GM23338 (cell line): ENCODE data around the gene ZFR. TPM values are rescaled to one million over a fixed set of nuclear protein-coding genes. Genes with fewer than 3 reads are reported as not detected.

Experiments
- ATAC-seq: fragments of 200-7000 bp; cut with Tn5 transposase; 3 replicates; pipeline ENCODE4 v1.9.1; 2020
- DNase-seq: peaks from one replicate; pipeline ENCODE4 v3.0.0-alpha.2; 2015; ENCODE audit warnings: low spot score
- H2AFZ ChIP-seq: fragments of 200-600 bp; sonication (generic); 2 replicates; pipeline ENCODE4 v1.8.0; 2016; ENCODE audit warnings: antibody characterized with exemption, mild to moderate bottlenecking, moderate library complexity
- H3F3A ChIP-seq: fragments of 200-600 bp; sonication (generic); replicated peaks from 2 replicates; pipeline ENCODE4 v1.8.0; 2017; ENCODE audit warnings: antibody characterized with exemption, mixed run types, low read depth
- H3K27ac ChIP-seq: fragments of 200-600 bp; sonication (generic); 2 replicates; pipeline ENCODE4 v1.6.1; 2016; ENCODE audit warnings: low read depth
- H3K27me3 ChIP-seq: fragments of 200-600 bp; sonication (generic); 2 replicates; pipeline ENCODE4 v1.8.0; 2016; ENCODE audit warnings: mild to moderate bottlenecking, mixed run types, moderate library complexity; ENCODE audit not compliant: insufficient read depth
- H3K36me3 ChIP-seq: fragments of 200-600 bp; sonication (generic); 2 replicates; pipeline ENCODE4 v1.8.0; 2016; ENCODE audit warnings: mild to moderate bottlenecking; ENCODE audit not compliant: insufficient read depth
- H3K4me1 ChIP-seq: fragments of 200-600 bp; sonication (generic); 2 replicates; pipeline ENCODE4 v1.8.0; 2016; ENCODE audit warnings: mild to moderate bottlenecking, moderate library complexity; ENCODE audit not compliant: insufficient read depth
- H3K4me2 ChIP-seq: fragments of 200-600 bp; sonication (generic); 2 replicates; pipeline ENCODE4 v1.7.1; 2017; ENCODE audit warnings: mixed run types
- H3K4me3 ChIP-seq: fragments of 200-600 bp; sonication (generic); 2 replicates; pipeline ENCODE4 v1.6.1; 2016; ENCODE audit warnings: mixed run types
- H3K79me2 ChIP-seq: fragments of 200-600 bp; sonication (generic); replicated peaks from 2 replicates; pipeline ENCODE4 v1.8.0; 2017; ENCODE audit warnings: mild to moderate bottlenecking; ENCODE audit not compliant: insufficient read depth
- H3K9me2 ChIP-seq: fragments of 200-600 bp; sonication (generic); 2 replicates; pipeline ENCODE4 v1.8.0; 2017; ENCODE audit not compliant: insufficient read depth
- H4K20me1 ChIP-seq: fragments of 200-600 bp; sonication (generic); replicated peaks from 2 replicates; pipeline ENCODE4 v1.8.0; 2017; ENCODE audit warnings: mild to moderate bottlenecking; ENCODE audit not compliant: insufficient read depth
- H3K27ac Mint-ChIP-seq: 2 replicates; pipeline ENCODE4 v1.8.0; 2020; ENCODE audit warnings: inconsistent platforms, mild to moderate bottlenecking, moderate library complexity, mixed read lengths
- H3K27me3 Mint-ChIP-seq: 3 replicates; pipeline ENCODE4 v1.8.0; 2022; ENCODE audit warnings: low read depth, mild to moderate bottlenecking, moderate library complexity, mixed read lengths, inconsistent platforms; ENCODE audit not compliant: insufficient read depth, poor library complexity
- H3K36me3 Mint-ChIP-seq: 3 replicates; pipeline ENCODE4 v1.8.0; 2021; ENCODE audit warnings: low read depth, mild to moderate bottlenecking, inconsistent platforms, moderate library complexity, mixed read lengths
- H3K4me1 Mint-ChIP-seq: 3 replicates; pipeline ENCODE4 v1.8.0; 2020; ENCODE audit warnings: mild to moderate bottlenecking, inconsistent platforms, mixed read lengths
- H3K4me3 Mint-ChIP-seq: 3 replicates; pipeline ENCODE4 v1.8.0; 2021; ENCODE audit warnings: moderate library complexity, mild to moderate bottlenecking, inconsistent platforms, mixed read lengths
- H3K9me3 Mint-ChIP-seq: 3 replicates; pipeline ENCODE4 v1.8.0; 2020; ENCODE audit warnings: moderate library complexity, mild to moderate bottlenecking, inconsistent platforms, mixed read lengths
- EZH2 ChIP-seq: fragments of 200-600 bp; sonication (generic); IDR thresholded peaks from one replicate; pipeline ENCODE4 v1.8.0; 2017; ENCODE audit warnings: antibody characterized with exemption, mild to moderate bottlenecking, low read depth; ENCODE audit not compliant: unreplicated experiment
- NANOG ChIP-seq: IDR thresholded peaks from 2 replicates; pipeline ENCODE4 v1.6.1; 2016; ENCODE audit warnings: antibody characterized with exemption, borderline replicate concordance
- POLR2AphosphoS5 ChIP-seq: IDR thresholded peaks from 2 replicates; pipeline ENCODE4 v1.6.1; 2016; ENCODE audit warnings: antibody characterized with exemption, low read depth
- STAT1 ChIP-seq: IDR thresholded peaks from one replicate; pipeline ENCODE4 v1.6.1; 2016; ENCODE audit warnings: antibody characterized with exemption; ENCODE audit not compliant: unreplicated experiment
- polyA plus RNA-seq: library from polyadenylated mRNA; unstranded; fragments of >200 nt; fragmentation: Nextera tagmentation; extraction: Ambion mirVana; gene quantifications from 2 replicates; pipeline ENCODE4 v1.2.1, GENCODE V29; 2016
- total RNA-seq: library from RNA; depleted of rRNA; stranded (reverse); fragments of >200 nt; shearing (Covaris generic); gene quantifications from 2 replicates; pipeline ENCODE4 v1.2.3, GENCODE V29; 2014
- TF ChIP-seq, protein P1 (sequence below): IDR thresholded peaks from 2 replicates; pipeline ENCODE4 v1.6.1; 2016; ENCODE audit warnings: antibody characterized with exemption
- TF ChIP-seq, protein P2 (sequence below): fragments of 250-450 bp; sonication (Bioruptor Pico); IDR thresholded peaks from 2 replicates; pipeline ENCODE4 v1.5.0; 2020; ENCODE audit warnings: mild to moderate bottlenecking, moderate library complexity

ZFR gene
- total and polyA plus RNA-seq, 2 experiments from 2014 or later, result 92.4 to 103 TPM

DNA sequence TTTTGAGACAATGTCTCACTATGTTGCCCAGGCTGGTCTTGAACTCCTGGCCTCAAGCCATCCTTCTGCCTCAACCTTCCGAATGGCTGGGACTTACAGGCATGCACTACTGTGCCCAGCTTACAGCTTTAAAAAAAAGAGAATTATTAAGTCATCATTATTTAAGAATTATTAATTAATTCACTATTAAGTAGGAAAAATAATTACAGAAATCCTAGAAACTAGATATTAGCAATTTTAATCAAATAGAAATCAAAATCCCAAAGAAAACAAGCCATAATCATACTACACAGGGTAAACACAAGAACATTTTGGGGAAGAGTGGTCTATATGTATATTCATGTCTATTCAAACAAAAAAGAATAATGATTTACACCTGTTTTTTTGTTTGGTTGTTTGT, 112.2 kb downstream of the ZFR start:
- Mint-ChIP-seq H3K9me3 (peaks cover 29% of the 10 kb centered on the region), H3K4me3 (no peak overlapping the region), H3K27me3 (peaks cover 12% of the 10 kb centered on the region), H3K4me1 (peaks cover 9% of the 10 kb centered on the region; the same call in 1 of the 3 replicates), H3K27ac (no peak overlapping the region), H3K36me3 (peaks cover 7% of the 10 kb centered on the region; the same call in 2 of the 3 replicates)
- DNase-seq, result no peak
- Histone ChIP-seq H3K4me2 (no peak overlapping the region), H3K79me2 (no peaks in the 10 kb centered on the region), H3K4me3 (no peak overlapping the region), H4K20me1 (no peaks in the 10 kb centered on the region), H3F3A (no peaks in the 10 kb centered on the region), H2AFZ (no peak overlapping the region), H3K27ac (no peak overlapping the region), H3K27me3 (no peaks in the 10 kb centered on the region), H3K4me1 (no peaks in the 10 kb centered on the region), H3K36me3 (no peaks in the 10 kb centered on the region), H3K9me2 (no peaks in the 10 kb centered on the region)
- TF ChIP-seq, protein P1, sequence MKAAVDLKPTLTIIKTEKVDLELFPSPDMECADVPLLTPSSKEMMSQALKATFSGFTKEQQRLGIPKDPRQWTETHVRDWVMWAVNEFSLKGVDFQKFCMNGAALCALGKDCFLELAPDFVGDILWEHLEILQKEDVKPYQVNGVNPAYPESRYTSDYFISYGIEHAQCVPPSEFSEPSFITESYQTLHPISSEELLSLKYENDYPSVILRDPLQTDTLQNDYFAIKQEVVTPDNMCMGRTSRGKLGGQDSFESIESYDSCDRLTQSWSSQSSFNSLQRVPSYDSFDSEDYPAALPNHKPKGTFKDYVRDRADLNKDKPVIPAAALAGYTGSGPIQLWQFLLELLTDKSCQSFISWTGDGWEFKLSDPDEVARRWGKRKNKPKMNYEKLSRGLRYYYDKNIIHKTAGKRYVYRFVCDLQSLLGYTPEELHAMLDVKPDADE, result no peak
- TF ChIP-seq EZH2, result no peak
- TF ChIP-seq, protein P2, sequence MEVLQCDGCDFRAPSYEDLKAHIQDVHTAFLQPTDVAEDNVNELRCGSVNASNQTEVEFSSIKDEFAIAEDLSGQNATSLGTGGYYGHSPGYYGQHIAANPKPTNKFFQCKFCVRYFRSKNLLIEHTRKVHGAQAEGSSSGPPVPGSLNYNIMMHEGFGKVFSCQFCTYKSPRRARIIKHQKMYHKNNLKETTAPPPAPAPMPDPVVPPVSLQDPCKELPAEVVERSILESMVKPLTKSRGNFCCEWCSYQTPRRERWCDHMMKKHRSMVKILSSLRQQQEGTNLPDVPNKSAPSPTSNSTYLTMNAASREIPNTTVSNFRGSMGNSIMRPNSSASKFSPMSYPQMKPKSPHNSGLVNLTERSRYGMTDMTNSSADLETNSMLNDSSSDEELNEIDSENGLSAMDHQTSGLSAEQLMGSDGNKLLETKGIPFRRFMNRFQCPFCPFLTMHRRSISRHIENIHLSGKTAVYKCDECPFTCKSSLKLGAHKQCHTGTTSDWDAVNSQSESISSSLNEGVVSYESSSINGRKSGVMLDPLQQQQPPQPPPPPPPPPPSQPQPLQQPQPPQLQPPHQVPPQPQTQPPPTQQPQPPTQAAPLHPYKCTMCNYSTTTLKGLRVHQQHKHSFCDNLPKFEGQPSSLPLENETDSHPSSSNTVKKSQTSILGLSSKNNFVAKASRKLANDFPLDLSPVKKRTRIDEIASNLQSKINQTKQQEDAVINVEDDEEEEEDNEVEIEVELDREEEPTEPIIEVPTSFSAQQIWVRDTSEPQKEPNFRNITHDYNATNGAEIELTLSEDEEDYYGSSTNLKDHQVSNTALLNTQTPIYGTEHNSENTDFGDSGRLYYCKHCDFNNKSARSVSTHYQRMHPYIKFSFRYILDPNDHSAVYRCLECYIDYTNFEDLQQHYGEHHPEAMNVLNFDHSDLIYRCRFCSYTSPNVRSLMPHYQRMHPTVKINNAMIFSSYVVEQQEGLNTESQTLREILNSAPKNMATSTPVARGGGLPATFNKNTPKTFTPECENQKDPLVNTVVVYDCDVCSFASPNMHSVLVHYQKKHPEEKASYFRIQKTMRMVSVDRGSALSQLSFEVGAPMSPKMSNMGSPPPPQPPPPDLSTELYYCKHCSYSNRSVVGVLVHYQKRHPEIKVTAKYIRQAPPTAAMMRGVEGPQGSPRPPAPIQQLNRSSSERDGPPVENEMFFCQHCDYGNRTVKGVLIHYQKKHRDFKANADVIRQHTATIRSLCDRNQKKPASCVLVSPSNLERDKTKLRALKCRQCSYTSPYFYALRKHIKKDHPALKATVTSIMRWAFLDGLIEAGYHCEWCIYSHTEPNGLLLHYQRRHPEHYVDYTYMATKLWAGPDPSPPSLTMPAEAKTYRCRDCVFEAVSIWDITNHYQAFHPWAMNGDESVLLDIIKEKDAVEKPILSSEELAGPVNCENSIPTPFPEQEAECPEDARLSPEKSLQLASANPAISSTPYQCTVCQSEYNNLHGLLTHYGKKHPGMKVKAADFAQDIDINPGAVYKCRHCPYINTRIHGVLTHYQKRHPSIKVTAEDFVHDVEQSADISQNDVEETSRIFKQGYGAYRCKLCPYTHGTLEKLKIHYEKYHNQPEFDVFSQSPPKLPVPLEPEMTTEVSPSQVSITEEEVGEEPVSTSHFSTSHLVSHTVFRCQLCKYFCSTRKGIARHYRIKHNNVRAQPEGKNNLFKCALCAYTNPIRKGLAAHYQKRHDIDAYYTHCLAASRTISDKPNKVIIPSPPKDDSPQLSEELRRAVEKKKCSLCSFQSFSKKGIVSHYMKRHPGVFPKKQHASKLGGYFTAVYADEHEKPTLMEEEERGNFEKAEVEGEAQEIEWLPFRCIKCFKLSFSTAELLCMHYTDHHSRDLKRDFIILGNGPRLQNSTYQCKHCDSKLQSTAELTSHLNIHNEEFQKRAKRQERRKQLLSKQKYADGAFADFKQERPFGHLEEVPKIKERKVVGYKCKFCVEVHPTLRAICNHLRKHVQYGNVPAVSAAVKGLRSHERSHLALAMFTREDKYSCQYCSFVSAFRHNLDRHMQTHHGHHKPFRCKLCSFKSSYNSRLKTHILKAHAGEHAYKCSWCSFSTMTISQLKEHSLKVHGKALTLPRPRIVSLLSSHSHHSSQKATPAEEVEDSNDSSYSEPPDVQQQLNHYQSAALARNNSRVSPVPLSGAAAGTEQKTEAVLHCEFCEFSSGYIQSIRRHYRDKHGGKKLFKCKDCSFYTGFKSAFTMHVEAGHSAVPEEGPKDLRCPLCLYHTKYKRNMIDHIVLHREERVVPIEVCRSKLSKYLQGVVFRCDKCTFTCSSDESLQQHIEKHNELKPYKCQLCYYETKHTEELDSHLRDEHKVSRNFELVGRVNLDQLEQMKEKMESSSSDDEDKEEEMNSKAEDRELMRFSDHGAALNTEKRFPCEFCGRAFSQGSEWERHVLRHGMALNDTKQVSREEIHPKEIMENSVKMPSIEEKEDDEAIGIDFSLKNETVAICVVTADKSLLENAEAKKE (CRISPR knock-in tag), result no peak
- no peak for ATAC-seq

DNA sequence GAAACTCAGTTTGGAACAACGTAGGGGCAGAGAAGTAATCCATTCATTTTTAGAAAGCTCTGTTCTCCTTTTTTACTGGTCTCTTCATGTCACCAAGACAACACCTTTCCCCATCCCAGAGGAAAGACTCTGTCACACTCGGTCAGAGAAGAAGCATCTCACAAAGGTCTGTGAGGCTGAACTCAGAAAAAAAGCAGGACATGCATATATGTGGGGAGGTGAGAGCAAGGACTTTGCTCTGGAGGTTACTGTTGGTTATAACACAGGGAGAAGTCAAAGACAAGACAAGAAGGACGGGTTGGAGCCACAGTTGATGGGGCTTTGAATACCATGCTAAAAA, 112.6 kb downstream of the ZFR start:
- no peaks in the 10 kb centered on the region for H3K79me2 ChIP-seq
- no peaks in the 10 kb centered on the region for H3F3A ChIP-seq
- Mint-ChIP-seq H3K4me3 (no peak overlapping the region), H3K4me1 (peaks cover 9% of the 10 kb centered on the region; the same call in 1 of the 3 replicates), H3K9me3 (peaks cover 26% of the 10 kb centered on the region), H3K27me3 (peaks cover 12% of the 10 kb centered on the region), H3K27ac (no peak overlapping the region), H3K36me3 (peaks cover 7% of the 10 kb centered on the region; the same call in 2 of the 3 replicates)
- H3K4me2 ChIP-seq, result no peak overlapping the region
- H3K27me3 ChIP-seq, result no peaks in the 10 kb centered on the region
- no peaks in the 10 kb centered on the region for H3K9me2 ChIP-seq
- no peak overlapping the region for H3K4me3 ChIP-seq
- no peaks in the 10 kb centered on the region for H3K4me1 ChIP-seq
- ATAC-seq (no peak), DNase-seq (no peak)
- H3K27ac ChIP-seq, result no peak overlapping the region
- no peaks in the 10 kb centered on the region for H4K20me1 ChIP-seq
- no peak overlapping the region for H2AFZ ChIP-seq
- TF ChIP-seq POLR2AphosphoS5 (no peak), STAT1 (no peak), NANOG (no peak)
- TF ChIP-seq, protein P2 (CRISPR knock-in tag), result no peak
- no peaks in the 10 kb centered on the region for H3K36me3 ChIP-seq
